Occipital lobe (tissue), 2 donors: Measurements from ENCODE around the gene ABHD5. TPM values are rescaled to one million over a fixed set of nuclear protein-coding genes. Genes with fewer than 3 reads are reported as not detected.
A peak's percentile ranks its signal among the peaks of the same experiment; 100 is the strongest.

ENCODE experiments used
- DNase-seq: peaks from one replicate; lab custom pipeline; 2025; lab: John Stamatoyannopoulos, UW
- total RNA-seq: library from RNA; depleted of rRNA; stranded (reverse); fragments of >200 nt; gene quantifications from one replicate; pipeline ENCODE4 v1.2.3, GENCODE V29; 2014

Gene ABHD5
- total RNA-seq, 1 donor from 2014 or later = 27.8 TPM

DNA sequence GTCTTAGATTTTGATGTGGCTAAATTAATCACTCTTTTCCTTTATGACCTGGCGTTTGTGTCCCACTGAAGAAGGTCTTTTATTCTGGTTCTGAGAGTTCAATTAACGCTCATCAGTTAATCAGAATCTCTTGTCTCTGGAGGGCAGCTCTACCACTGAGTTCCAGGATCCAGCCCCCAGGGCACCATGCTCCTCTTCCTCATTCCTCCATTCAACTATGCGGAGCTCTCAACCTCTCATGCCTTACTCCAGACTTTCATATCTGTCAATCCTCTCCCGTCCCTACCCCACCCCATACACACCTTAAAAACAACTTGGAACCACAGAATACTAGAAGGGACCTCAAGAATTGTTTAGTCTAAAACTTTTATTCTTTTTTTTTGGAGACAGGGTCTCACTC, 4.8 kb upstream of the ABHD5 start:
- DNase-seq = no peak

DNA sequence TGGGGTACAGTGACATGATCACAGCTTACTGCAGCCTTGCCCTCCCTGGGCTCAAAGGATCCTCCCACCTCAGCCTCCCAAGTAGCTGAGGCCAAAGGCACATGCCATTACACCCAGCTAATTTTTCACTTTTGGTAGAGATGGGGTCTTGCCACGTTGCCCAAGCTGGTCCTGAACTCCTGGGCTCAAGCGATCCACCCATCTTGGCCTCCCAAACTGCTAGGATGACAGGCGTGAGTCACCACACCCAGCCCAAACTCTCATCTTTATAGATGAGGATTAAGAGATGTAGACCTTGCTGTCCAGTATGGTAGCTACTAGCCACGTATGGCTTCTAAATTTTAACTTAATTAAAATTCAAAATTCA, 4.4 kb upstream of the ABHD5 start:
- DNase-seq = no peak

DNA sequence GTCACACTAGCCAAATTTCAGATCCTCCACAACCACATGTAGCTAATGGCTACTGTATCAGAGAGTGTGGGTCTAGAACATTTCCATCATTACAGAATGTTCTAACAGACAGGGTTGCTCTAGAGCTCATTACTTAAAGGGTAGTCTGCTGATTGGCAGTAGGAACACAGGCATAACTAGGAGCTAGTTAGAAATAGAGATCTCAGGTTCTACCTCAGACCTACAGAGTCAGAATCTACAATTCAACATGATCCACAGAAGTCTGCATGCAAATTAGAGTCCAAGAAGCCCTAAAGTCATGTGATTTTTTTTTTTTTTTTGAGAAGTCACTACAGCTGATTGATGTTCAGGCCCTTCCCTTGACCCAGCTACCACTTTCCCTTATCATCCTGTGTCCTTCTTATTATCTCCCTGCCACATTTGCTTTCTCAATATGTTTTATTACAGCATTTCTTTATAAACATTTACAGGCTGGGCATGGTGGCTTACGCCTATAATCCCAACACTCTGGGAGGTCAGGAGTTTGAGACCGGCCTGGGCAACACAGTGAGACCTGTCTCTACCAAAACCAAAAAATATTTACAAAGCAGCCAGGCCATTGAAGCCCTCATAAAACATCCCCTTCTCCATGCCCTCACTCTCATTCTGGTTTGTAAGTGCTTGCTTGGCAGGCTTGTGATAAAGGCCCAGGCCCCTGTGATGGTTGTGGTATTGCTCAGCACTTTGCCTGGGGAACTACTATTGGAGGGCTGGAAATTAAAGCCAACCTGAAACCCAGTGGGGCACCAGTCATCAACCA, 3.8 kb upstream of the ABHD5 start:
- DNase-seq = no peak

DNA sequence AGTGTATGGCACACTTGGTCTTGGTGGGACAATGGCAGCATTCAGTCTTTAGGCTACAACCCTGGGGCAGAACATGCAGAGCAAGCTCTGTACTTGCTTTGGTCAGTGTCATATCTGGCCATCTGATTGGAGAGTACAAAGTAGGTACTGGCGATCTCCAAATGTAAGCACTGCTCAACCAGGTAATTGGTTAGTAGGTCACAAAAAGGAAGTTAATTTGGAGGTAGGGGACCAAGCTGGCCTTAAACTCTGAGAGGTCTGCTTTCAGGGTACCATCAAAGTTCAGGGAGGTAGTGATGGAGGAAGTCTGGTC, 3.3 kb upstream of the ABHD5 start:
- DNase-seq = no peak

DNA sequence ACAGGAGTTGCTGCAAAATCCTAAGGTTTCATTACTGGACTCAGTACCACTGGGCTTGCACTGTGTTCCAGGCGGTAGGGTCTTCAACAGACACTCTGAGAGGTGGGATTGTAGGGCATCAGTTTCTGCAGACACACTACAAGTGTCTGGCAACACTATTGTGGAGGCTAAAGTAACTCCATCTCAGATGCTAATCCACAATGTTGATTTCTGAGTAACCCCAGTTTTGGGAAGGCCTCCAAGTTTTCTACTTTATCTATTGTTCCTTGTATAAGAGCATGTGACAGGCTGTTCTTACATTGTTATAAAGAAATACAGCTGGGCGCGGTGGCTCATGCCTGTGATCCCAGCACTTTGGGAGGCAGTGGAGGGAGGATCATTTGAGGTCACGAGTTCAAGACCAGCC, 2.5 kb upstream of the ABHD5 start:
- DNase-seq = no peak

DNA sequence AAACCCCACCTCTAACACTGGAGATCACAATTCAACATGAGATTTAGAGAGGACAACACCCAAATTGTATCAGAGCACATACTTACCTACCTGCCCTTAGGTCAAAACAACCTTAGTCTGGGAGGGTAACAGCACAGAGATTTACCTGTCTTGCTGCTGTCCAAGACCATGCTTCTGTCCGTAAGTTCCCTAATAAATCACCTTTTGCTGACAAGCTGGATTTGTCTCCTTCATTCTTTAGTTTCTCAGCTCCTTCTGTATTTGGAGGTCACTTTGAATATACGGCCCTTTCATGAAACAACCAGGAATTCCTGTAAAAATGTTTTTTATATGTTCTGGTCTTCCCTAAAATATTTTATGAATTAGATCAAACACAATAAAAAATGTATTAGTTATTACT, 1.6 kb upstream of the ABHD5 start:
- no peak for DNase-seq

DNA sequence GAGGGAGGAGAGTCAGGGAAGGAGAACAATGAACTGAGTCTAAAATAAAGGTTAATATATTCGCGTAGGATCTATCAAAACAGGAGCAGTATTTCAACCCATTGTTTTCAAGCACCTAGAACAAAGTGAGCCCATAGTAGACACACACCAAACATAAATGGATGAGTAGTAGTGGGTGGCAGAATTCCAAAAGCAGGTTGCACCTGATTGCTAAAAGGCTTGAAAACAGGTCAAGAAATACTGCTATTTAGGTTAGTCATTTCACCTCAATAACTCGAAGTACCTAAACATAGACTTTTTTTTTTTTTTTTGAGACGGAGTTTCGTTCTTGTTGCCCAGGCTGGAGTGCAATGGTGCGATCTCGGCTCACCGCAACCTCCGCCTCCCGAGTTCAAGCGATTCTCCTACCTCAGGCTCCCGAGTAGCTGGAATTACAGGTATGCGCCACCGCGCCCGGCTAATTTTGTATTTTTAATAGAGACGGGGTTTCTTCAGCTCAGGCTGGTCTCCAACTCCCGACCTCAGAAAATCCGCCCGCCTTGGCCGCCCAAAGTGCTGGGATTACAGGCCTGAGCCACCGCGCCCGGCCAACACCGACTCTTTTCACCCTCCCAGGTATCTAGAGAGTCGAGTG, 855 bp upstream of the ABHD5 start:
- no peak for DNase-seq

DNA sequence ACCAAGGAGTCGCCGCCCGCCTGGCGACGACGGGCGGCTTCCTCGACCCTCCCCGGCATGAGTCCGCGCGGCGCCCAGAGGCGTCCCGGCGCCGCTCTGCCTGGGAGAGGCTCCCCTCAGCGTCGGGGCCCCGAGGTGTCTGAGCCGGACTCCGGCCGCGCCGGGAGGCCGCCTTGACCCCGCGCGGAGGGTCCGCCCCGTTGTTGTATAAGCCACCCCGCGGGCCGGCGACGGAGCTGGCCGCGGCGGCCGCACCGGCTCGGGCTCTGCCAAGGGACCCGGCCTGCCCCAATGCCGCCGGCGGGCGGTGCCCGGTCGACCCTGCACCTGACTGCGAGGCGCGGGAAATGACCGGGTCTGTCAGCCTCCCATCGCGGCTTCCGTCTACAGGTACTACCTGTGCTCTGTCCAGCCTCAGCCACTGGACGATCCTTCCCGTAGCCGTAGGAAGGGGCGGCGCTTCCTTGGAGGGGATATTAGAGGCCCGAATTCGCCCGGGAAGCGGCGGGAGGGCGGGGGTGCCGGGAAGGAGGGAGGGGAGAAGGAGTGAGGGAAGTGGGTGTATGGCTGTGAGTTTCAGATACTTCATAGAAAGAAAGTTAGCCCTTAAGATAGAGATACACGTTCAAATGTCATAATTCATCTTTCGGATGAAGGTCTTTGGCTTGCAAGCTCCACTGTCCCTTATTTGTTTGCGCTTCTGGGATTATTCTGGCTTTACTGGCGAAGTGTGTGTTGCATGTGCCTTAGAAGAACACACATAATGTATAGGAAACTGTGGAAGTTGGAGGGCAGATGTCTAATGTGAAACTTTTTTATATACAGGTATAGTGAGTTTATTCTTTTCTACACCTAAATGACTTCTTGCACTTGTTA, 620 bp downstream of the ABHD5 start:
- peak; percentile 34 for DNase-seq

DNA sequence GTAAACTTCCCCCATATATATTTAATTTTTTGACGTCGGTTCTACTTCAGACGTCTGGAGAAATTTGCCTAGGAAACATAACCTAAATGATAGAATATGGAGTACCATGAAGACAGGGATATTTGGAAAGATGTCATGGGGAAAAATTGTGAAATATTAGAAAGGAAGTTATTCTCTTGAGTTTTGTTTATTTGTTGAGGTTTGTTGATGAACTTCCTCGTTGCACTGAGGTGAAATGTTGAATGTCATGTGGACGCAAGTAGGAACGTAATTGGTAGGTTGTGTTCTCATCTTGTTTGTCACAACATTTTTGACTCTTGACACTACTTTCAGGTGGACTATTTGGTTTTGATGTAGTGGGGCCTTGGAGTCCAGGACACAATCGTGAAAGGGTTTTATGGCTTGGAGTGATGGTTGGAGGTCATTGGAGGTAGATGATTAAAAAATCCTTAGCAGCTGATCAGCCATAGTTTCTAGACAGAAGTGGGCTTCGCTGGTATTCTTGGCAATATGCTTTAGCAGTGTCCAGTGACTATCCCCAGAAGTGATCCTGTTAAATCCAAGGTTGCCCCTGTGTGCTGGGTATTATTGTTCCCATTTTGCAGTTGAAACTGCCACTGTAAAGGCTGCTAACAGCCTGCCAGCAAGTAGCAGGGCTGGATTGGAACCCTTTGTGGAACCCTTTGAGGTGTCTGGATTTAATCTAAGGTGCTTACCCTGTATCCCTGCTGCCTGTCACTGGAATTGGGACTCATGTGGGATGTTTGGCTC, 1.5 kb downstream of the ABHD5 start:
- DNase-seq = no peak

DNA sequence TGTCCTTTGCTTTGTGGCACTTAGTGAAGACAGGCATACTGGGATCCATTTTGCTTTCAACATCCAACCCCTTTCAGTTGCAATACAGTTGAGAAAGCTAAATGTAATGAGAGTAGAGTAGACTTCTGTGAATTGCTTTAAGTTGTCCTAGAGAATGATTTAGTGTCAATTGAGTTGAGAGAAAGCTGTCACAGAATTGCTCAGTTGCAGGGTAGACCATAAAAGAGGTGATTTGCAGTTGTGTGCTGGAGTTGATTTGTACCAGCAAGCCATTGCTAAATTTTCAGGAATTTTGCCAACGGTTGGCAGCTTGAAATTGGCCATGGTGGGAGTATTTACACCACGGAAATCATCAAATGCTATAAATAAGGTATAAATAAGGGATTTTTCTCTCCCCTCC, 2.2 kb downstream of the ABHD5 start:
- DNase-seq = no peak

DNA sequence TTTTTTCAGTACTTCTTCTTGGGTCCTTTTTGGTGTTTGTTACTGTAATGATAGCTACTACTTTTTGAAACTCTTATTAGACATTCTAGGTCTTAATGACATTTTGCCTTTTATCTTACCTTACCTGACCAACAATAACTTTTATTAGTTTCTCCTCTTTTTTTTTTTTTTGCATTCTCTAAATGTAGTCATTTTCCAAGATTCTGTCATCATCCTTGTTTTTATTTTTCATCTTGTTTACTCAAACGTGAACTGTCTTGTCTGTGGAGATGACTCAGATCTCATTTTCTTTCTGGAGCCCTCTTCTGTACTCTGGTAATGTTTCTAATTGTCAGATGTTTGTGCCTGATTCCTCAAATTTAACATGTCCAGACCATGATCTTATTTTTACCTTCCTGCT, 2.9 kb downstream of the ABHD5 start:
- DNase-seq = no peak

DNA sequence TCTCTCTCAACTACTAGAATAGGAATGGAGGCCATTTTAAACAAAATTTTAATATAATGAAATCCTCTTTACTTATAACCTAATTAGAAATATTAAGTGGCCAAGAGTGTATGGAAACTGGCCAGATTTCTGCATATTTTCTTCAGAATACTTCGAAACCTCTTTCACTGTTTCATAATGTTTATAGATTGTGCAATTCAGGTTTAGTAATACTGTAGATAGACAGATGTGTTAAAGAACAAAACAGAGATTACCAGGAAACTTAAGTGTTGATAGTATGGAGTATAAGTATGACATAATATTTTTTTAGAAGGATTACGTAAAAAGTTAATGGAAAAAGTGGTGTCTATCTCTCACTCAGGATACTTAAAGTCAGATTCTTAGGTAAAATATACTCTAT, 4.7 kb downstream of the ABHD5 start:
- DNase-seq = no peak

DNA sequence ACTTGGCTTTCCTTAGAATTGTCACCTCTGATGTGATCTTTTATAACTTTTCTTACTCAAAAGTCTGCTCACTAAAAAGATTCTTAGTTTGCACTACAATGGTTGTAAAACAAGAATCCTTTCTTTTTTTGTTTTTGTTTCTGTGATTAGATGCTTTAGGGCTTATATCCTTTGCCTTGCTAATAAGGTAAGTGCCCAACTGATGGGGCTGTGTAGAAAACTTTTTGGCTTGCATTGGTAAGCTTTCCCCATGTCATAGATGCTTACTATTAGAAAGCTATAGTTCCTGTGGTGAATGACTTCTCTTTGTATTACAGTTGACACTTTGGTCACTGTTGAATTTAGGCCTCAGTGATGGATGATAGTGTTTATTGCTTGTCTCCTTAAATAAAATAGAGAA, 5.1 kb downstream of the ABHD5 start:
- no peak for DNase-seq

DNA sequence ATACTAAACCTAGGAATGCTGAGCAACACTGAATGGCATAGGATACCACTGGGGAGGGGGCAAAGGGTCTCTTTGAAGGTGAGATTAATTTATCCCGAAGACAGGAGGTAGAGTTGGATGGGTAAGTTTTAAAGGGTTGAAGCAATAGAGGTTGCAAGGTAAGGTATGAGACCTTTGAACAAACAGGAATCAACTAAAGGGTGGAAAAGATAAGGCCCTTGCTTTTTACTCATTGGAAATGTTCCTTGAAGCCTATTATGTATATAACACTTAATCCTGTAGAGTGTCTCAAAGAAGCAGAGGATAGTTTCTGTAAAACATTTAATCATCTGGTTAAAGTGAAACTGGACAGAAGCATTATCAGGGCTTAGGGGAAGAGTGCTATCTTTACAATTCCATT, 5.7 kb downstream of the ABHD5 start:
- DNase-seq = no peak

DNA sequence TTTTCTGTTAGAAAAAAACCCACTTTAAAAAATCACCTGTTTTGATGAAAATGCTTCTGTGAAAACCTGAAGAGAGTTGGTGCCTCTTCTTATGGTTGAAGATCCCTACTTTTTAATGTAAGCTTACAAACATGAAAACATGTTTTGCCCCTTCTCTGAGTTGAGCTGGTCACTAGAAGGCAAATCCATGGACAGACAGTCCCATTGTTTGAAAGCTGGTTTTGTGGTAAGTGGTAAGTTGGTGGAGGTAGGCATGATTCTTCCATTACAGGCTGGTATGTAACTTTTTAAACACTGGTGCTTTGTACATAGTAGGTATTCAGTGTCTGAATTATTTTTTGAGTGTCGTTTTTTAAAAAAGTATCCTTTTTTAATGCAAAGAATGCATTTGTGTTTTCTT, 6.1 kb downstream of the ABHD5 start:
- DNase-seq = no peak

DNA sequence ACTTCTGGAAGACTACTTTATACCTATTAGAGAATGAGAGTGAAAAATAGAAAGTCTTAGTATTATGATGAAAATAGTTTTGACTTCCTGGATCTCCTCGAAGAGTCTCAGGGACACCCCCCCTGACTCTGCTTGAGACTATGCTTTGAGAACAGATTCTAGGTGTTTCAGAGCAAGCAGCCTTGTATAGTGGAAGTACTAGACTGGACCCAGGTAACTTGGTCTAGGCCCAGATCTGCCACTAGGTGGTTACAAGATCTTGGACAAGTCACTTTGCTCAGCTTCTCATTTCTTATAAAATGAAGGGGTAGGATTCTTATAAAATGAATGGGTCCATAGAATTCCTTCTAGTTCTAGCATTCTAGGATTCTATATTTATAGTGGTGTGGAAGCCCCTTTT, 9.1 kb downstream of the ABHD5 start:
- no peak for DNase-seq

DNA sequence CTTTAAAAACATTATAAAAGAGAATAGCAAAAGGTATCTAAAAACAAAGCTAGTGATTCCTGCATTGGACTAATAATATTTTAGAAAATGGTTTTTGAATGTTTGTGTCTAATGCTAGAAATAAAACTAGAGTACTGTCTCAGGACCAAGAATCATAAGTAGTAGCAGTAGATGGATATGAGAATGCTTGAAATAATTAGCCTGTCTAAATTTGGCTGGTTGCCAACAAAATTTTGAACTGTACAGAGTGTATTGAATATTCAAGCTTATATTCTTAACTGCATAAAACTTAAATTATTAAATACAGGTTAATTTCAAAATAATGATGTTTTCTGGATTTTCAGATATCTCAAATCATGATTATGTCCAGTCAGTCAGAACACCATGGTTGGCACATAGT, 14.0 kb downstream of the ABHD5 start:
- DNase-seq = no peak

DNA sequence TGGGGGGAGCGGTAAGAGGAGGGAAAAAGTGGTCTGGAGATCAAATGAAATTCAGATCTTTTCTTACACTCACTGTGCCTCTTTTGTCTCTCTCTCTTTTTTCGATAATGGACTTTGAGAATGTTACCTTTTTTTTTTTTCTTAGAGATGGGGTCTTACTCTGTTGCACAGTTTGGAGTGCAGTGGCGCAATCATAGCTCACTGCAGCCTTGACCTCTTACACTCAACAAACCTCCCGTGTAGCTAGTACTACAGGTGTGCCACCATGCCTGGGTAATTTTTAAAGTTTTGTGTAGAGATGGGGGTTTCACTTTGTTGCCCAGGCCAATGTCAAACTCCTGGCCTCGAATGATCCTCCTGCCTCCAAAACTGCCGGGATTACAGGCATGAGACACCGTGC, 15.6 kb downstream of the ABHD5 start:
- DNase-seq = no peak

DNA sequence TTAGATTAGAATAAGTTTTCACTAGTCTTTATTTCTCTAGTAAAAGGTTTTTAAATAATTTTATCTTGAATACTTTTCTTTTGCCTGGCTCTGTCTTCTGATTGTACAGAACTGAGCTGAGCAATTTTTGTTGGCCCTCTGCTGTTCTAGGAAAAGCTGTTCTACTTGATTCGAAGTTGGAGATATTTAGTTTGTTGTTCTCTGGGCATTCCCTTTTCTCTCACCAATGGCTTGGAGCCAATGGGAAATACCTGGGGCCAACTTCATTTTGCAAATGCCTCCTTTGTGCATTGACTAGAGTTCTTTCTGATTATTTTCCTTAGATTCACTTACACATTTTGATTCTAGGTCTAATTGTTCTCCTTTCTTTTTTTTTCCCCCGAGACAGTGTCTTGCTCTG, 16.5 kb downstream of the ABHD5 start:
- DNase-seq = no peak

DNA sequence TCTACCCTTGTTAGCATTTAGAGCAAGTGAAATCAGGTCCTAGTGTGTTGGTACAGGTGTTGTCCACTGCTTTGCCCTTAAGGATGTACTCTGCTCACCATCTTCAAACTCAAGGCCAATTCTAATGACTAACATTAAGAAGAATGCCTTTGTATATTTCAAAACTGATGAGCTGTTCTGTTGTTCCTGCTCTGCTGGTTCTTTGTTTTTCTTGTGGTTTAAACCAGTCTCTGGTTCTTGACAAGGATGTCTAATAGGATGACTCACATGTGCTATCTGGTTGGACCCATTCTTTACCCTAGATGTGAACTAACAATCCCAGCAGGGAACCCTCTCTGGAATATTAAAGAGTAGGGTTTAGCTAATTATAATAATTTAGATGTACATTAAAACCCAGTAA, 17.3 kb downstream of the ABHD5 start:
- no peak for DNase-seq

DNA sequence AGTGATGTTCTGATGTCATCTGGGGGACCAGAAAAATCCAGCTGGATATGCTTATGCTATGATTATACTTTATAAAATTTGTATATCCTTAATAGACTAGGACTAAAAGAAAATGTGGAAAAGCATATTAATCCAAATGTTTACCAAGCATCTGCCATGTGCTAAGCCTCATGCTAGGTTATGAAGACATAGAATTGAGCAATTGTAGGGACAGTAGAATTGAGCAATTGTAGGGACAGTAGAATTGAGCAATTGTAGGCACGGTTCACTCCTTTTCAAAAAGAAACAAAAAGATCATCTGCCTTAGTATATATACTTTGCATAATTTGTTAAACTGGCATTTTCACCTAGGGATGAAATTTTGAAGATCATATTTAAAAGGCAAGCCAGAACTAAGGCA, 18.3 kb downstream of the ABHD5 start:
- no peak for DNase-seq

DNA sequence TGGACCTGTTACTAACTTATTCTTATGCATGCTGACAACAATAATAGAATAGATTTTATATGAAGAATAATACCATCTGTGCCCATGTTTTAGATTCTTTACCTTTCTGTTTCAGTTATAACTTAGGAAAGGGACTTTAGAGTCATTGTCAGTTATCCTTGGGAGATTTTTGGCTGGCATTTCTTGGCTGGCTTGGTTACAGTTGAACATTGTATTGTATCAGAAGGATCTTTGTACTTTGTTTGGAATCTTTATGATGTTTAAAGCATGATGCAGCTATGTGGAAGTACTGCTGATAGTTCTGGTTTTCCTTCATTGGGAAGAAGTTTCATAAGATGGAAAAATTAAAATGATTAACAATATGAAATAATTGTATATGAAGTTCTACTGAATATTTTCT, 19.9 kb downstream of the ABHD5 start:
- no peak for DNase-seq
